Measurements from ENCODE around the gene LGALS1. TPM values are rescaled to one million over a fixed set of nuclear protein-coding genes. Genes with fewer than 3 reads are reported as not detected.

LGALS1 gene
- total RNA-seq, 1 experiment from 2014 or later = 61.4 TPM

DNA sequence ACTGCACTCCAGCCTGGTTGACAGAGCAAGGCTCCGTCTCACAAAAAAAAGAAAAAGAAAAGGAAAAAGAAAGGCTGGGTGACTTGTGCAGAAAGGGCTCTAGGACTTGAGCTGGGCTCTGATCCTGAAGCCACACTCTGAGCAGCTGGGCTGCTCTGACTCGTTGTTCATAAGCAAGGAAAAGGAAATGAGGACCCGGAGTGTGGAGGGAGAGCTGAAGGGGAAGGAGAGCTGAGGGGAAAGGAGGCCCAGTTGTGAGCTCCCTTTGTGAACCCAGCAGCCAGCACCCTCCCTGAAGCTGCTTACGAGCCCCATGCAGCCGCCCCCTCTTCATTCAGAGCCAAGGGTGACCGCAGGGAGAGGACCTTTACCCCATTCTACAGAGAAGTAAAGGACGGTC, 48.3 kb upstream of the LGALS1 start:
- TF ChIP-seq, protein P1, sequence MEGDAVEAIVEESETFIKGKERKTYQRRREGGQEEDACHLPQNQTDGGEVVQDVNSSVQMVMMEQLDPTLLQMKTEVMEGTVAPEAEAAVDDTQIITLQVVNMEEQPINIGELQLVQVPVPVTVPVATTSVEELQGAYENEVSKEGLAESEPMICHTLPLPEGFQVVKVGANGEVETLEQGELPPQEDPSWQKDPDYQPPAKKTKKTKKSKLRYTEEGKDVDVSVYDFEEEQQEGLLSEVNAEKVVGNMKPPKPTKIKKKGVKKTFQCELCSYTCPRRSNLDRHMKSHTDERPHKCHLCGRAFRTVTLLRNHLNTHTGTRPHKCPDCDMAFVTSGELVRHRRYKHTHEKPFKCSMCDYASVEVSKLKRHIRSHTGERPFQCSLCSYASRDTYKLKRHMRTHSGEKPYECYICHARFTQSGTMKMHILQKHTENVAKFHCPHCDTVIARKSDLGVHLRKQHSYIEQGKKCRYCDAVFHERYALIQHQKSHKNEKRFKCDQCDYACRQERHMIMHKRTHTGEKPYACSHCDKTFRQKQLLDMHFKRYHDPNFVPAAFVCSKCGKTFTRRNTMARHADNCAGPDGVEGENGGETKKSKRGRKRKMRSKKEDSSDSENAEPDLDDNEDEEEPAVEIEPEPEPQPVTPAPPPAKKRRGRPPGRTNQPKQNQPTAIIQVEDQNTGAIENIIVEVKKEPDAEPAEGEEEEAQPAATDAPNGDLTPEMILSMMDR (IDR thresholded peaks at IDR 0.05; ENCODE audit: unreplicated experiment) = no peak
- no peak overlapping the region for H3K4me3 Mint-ChIP-seq (ENCODE audit: low read depth, unreplicated experiment)
- no peaks in the 10 kb centered on the region for H3K4me1 Mint-ChIP-seq (ENCODE audit: low read depth, unreplicated experiment)
- CTCF ChIA-PET = no interaction called here
- peaks cover 43% of the 10 kb centered on the region for H3K36me3 Mint-ChIP-seq (ENCODE audit: insufficient read depth, unreplicated experiment)
- no TSS peak for BruUV-seq (replicated peaks)
- H3K27me3 Mint-ChIP-seq (ENCODE audit: unreplicated experiment) = no peaks in the 10 kb centered on the region
- no peak for DNase-seq
- no peaks in the 10 kb centered on the region for H3K9me3 Mint-ChIP-seq (ENCODE audit: low read depth, unreplicated experiment)
- no peak overlapping the region for H3K27ac Mint-ChIP-seq (ENCODE audit: unreplicated experiment)
- intact Hi-C loops (cut with micrococcal nuclease; ENCODE audit: unreplicated experiment) = no loop called here

DNA sequence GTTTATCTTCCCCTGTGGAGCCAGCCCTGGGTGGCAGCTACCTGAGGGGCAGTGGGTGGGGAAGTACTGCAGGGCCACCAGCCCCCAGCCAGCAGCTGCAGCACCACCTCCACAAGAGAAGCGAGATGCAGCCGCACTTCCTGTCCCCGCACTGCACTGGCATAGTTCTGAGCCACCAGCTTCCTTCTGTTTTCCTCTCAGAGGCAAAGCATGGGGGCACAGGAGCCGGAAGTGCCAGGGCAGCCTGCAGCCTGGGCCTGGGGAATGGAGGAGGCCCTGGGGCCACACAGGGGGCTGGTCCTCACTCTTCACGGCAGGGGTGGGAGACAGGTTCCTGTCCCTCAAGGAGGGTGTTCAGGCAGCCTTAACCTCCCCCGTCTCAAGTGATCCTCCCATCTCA, 47.9 kb upstream of the LGALS1 start:
- Mint-ChIP-seq H3K4me1 (ENCODE audit: low read depth, unreplicated experiment) (no peaks in the 10 kb centered on the region), H3K4me3 (ENCODE audit: low read depth, unreplicated experiment) (no peak overlapping the region), H3K27ac (ENCODE audit: unreplicated experiment) (no peak overlapping the region), H3K9me3 (ENCODE audit: low read depth, unreplicated experiment) (no peaks in the 10 kb centered on the region), H3K27me3 (ENCODE audit: unreplicated experiment) (no peaks in the 10 kb centered on the region), H3K36me3 (ENCODE audit: insufficient read depth, unreplicated experiment) (peaks cover 43% of the 10 kb centered on the region)
- CTCF ChIA-PET = no interaction called here
- TF ChIP-seq, protein P1 (IDR thresholded peaks at IDR 0.05; ENCODE audit: unreplicated experiment) = no peak
- no TSS peak for BruUV-seq (replicated peaks)
- intact Hi-C loops (cut with micrococcal nuclease; ENCODE audit: unreplicated experiment) = no loop called here
- DNase-seq = no peak

DNA sequence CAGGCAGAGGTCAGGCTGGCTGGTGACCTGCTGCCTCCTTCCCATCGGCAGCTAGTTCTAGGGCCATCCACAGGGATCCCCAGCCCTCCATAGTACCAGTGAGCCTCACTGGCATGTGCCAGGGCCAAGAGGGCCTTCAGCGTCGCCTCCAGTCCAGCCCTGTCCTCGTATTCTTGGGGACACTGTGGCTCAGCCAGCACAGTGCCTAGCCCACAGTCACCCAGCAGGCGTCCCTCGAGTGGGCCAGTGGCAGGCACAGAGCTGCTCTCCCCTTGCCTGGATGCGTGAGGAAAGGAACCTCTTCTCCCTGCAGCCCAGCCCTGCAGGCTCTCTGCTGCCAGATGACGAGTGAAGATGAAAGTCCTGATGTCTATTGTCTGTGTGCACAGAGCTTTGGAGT, 46.6 kb upstream of the LGALS1 start:
- CTCF ChIA-PET = no interaction called here

DNA sequence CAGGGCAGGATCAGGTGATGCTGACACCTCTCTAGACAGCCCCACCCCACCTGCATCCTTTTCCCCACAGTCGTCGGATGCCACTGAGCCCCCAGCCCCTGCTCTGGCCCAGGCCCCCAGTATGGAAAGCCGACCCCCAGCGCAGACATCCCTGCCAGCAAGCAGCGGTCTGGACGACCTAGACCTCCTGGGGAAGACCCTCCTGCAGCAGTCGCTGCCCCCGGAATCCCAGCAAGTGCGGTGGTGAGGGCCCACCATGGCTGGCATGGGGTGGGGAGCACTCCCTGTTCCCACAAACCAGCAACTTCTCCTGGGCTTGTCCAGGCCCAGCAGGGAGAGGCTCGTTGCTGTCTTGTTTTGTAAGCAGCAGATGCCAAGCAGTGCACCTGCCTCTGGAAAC, 45.5 kb upstream of the LGALS1 start:
- TF ChIP-seq, protein P1 (IDR thresholded peaks at IDR 0.05; ENCODE audit: unreplicated experiment) = no peak
- intact Hi-C loops (cut with micrococcal nuclease; ENCODE audit: unreplicated experiment) = no loop called here
- no peaks in the 10 kb centered on the region for H3K9me3 Mint-ChIP-seq (ENCODE audit: low read depth, unreplicated experiment)
- no peak overlapping the region for H3K4me3 Mint-ChIP-seq (ENCODE audit: low read depth, unreplicated experiment)
- H3K4me1 Mint-ChIP-seq (ENCODE audit: low read depth, unreplicated experiment) = no peaks in the 10 kb centered on the region
- no peak for DNase-seq
- no peak overlapping the region for H3K27ac Mint-ChIP-seq (ENCODE audit: unreplicated experiment)
- peaks cover 46% of the 10 kb centered on the region for H3K36me3 Mint-ChIP-seq (ENCODE audit: insufficient read depth, unreplicated experiment)
- CTCF ChIA-PET = interaction anchor here (0.6 kb wide), 1 partner anchor 158 kb away, joined by 3 read pairs; no protein-coding TSS in a partner anchor
- BruUV-seq (replicated peaks) = no TSS peak
- no peaks in the 10 kb centered on the region for H3K27me3 Mint-ChIP-seq (ENCODE audit: unreplicated experiment)

More for the DNA sequence above, 46.6 kb upstream of the LGALS1 start:
- Mint-ChIP-seq H3K27ac (ENCODE audit: unreplicated experiment) (no peak overlapping the region), H3K4me1 (ENCODE audit: low read depth, unreplicated experiment) (no peaks in the 10 kb centered on the region), H3K9me3 (ENCODE audit: low read depth, unreplicated experiment) (no peaks in the 10 kb centered on the region), H3K4me3 (ENCODE audit: low read depth, unreplicated experiment) (no peak overlapping the region), H3K36me3 (ENCODE audit: insufficient read depth, unreplicated experiment) (peaks cover 47% of the 10 kb centered on the region), H3K27me3 (ENCODE audit: unreplicated experiment) (no peaks in the 10 kb centered on the region)
- DNase-seq = no peak
- intact Hi-C loops (cut with micrococcal nuclease; ENCODE audit: unreplicated experiment) = no loop called here
- TF ChIP-seq, protein P1 (IDR thresholded peaks at IDR 0.05; ENCODE audit: unreplicated experiment) = no peak
- BruUV-seq (replicated peaks) = no TSS peak
